Lung (tissue), 12 donors: ENCODE data around the gene SRBD1. TPM values are rescaled to one million over a fixed set of nuclear protein-coding genes. Genes with fewer than 3 reads are reported as not detected.

Experiments used
- ATAC-seq: fragments of 200-7000 bp; cut with Tn5 transposase; one replicate; pipeline ENCODE4 v1.9.1; 2020; ENCODE audit warnings: moderate number of reproducible peaks; ENCODE audit not compliant: insufficient read depth, low FRiP score
- DNase-seq, 3 donors: peaks; one replicate each; pipeline ENCODE4 v3.0.0-alpha.2; 2013 to 2017
- H3K27ac ChIP-seq, 2 donors: one replicate each; pipeline ENCODE4 v1.5.1; 2013; ENCODE audit warnings: mild to moderate bottlenecking in 2 of 2, moderate library complexity in 2 of 2, control low read depth in 1 of 2, inconsistent platforms in 1 of 2, low read depth in 1 of 2, low read length in 1 of 2
- H3K27me3 ChIP-seq, 3 donors: one replicate each; pipeline ENCODE4 v1.5.1; 2013; ENCODE audit warnings: low read length in 2 of 3; ENCODE audit not compliant: control insufficient read depth in 3 of 3, insufficient read depth in 3 of 3
- H3K36me3 ChIP-seq, 4 donors: one replicate each; pipeline ENCODE4 v1.5.1; 2013; ENCODE audit warnings: low read length in 4 of 4, mild to moderate bottlenecking in 1 of 4, moderate library complexity in 1 of 4; ENCODE audit not compliant: control insufficient read depth in 4 of 4, insufficient read depth in 4 of 4
- H3K4me1 ChIP-seq, 5 donors: one replicate each; pipeline ENCODE4 v1.5.1; 2013; ENCODE audit warnings: low read length in 5 of 5, mild to moderate bottlenecking in 2 of 5, moderate library complexity in 1 of 5; ENCODE audit not compliant: control insufficient read depth in 5 of 5, insufficient read depth in 5 of 5
- H3K4me3 ChIP-seq: one replicate; pipeline ENCODE4 v1.5.1; 2013; ENCODE audit warnings: mild to moderate bottlenecking, control low read depth, moderate library complexity
- H3K9ac ChIP-seq, 2 donors: one replicate each; pipeline ENCODE4 v1.5.1; 2013; ENCODE audit warnings: low read length in 2 of 2, control low read depth in 1 of 2; ENCODE audit not compliant: insufficient read depth in 1 of 2
- H3K9me3 ChIP-seq, 4 donors: one replicate each; pipeline ENCODE4 v1.5.1; 2013; ENCODE audit warnings: low read length in 3 of 4, mild to moderate bottlenecking in 1 of 4, moderate library complexity in 1 of 4; ENCODE audit not compliant: control insufficient read depth in 4 of 4, insufficient read depth in 3 of 4
- WGBS, 2 donors: extraction: QIAGEN DNeasy Blood & Tissue Kit; methylation state at CpG; one replicate each; pipeline ENCODE4 v1.1.7; 2013; 5-methylcytosine and 5-hydroxymethylcytosine counted together
- polyA plus RNA-seq, 2 donors: library from polyadenylated mRNA; stranded (reverse); fragments of 200-250 nt; gene quantifications; one replicate each; pipeline ENCODE4 v1.2.1, GENCODE V29; 2013
- total RNA-seq, 2 donors: library from RNA; depleted of rRNA in 1 of 2; stranded (reverse); fragments of >200 nt in 1 of 2; gene quantifications; one replicate each; pipeline ENCODE4 v1.2.1, GENCODE V29; 2014 to 2021
- TF ChIP-seq, protein P1 (sequence below): IDR thresholded peaks from 2 replicates; pipeline ENCODE4 v1.5.1; 2012; ENCODE audit warnings: mild to moderate bottlenecking; ENCODE audit errors: control extremely low read depth, extremely low read depth
- donor health status: control.
- donor health status: control.
- donor health status: Bipolar disorder and iron deficiency.
- donor health status: healthy.
- donor health status: DM: yes; HTN: yes; CAD: no.

Gene SRBD1
- total and polyA plus RNA-seq, 4 donors: 5.6 to 30.6 (median 11.5) TPM

DNA sequence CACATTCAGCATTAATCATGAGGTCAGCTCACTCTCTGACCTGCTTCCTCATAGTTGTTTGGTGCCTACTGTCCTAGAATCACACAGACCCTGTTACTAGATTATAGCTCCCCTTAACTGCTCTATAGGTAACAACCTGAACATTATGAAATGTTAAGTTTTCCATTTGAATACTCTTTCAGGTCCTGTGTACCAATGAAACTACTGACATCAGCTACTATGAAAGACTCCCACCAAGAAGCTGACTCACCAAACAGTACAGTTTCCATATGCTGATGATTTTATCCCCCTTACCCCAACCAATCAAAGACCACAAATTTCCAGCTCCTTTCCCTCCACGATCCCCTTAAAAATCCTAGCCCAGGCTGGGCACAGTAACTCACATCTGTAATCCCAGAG, 56.3 kb downstream of the SRBD1 start:
- Histone ChIP-seq H3K36me3 (peaks cover 1 to 5% (median 3%) of the 10 kb centered on the region in 4 donors), H3K9me3 (no peaks in the 10 kb centered on the region), H3K27me3 (no peaks in the 10 kb centered on the region), H3K4me1 (peaks cover 0 to 7% (median 0%) of the 10 kb centered on the region in 5 donors), H3K4me3 (no peak overlapping the region), H3K9ac (no peak overlapping the region), H3K27ac (no peak overlapping the region)
- WGBS, 2 donors: 92 to 97% methylated on average over 1 of the region's 1 CpG
- TF ChIP-seq, protein P1, sequence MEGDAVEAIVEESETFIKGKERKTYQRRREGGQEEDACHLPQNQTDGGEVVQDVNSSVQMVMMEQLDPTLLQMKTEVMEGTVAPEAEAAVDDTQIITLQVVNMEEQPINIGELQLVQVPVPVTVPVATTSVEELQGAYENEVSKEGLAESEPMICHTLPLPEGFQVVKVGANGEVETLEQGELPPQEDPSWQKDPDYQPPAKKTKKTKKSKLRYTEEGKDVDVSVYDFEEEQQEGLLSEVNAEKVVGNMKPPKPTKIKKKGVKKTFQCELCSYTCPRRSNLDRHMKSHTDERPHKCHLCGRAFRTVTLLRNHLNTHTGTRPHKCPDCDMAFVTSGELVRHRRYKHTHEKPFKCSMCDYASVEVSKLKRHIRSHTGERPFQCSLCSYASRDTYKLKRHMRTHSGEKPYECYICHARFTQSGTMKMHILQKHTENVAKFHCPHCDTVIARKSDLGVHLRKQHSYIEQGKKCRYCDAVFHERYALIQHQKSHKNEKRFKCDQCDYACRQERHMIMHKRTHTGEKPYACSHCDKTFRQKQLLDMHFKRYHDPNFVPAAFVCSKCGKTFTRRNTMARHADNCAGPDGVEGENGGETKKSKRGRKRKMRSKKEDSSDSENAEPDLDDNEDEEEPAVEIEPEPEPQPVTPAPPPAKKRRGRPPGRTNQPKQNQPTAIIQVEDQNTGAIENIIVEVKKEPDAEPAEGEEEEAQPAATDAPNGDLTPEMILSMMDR: no peak
- DNase-seq: no peak
- ATAC-seq: no peak

DNA sequence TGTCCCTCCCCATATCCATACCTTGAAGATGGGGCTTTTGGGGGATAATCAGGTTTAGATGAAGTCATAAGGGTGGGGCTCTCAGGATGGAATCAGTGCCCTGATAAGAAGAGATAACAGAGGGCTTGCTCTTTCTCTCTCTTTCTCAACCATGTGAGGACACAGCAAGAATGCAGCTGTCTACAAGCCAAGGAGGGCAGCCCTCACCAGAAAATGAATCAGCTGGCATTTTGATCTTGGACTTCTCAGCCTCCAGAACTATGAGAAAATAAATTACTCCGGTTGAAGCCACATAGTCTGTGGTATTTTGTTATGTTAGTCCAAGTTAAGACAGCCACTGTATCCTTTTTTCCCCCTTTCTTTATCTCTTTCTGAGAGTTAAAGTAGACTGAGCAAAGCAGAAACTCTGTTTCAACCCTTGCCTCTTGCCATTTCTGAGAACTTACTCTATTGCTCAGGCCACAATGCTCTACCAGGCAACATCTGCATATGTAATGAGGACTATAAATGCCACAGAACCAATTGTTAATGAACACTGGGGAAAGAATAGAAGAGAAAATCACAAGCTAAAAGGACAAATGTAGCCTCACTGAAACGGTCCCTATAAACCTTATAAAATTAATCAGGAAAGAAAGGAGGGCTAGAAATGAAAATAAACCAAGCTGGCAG, 56.9 kb downstream of the SRBD1 start:
- Histone ChIP-seq H3K4me1 (peaks cover 0 to 7% (median 0%) of the 10 kb centered on the region in 5 donors), H3K9me3 (no peaks in the 10 kb centered on the region), H3K27ac (no peak overlapping the region), H3K36me3 (peaks cover 1 to 5% (median 3%) of the 10 kb centered on the region in 4 donors), H3K9ac (no peak overlapping the region), H3K27me3 (no peaks in the 10 kb centered on the region), H3K4me3 (no peak overlapping the region)
- ATAC-seq (no peak), DNase-seq (no peak)
- WGBS, 2 donors: 36 to 77% methylated on average over 2 of the region's 2 CpGs
- TF ChIP-seq, protein P1: no peak

- H3K27me3 ChIP-seq: no peaks in the 10 kb centered on the region
- no peak overlapping the region for H3K4me3 ChIP-seq
- peaks cover 0 to 7% (median 0%) of the 10 kb centered on the region in 5 donors for H3K4me1 ChIP-seq
- no peak for ATAC-seq
- no peak overlapping the region for H3K27ac ChIP-seq
- 84 to 88% methylated on average over 5 of the region's 5 CpGs for WGBS, 2 donors
- TF ChIP-seq, protein P1: no peak
- H3K9ac ChIP-seq: no peak overlapping the region
- DNase-seq: peak in 1 of 3 donors; percentile 22
- no peaks in the 10 kb centered on the region for H3K9me3 ChIP-seq
- peaks cover 1 to 10% (median 3%) of the 10 kb centered on the region in 4 donors for H3K36me3 ChIP-seq
Observed at GRCh38 chr2:45551862-45552261, 59.2 kb downstream of the SRBD1 start.
